Erythroblast (primary cell): ENCODE results near the gene MLXIPL.

Source experiments
- GATA1 ChIP-seq: IDR thresholded peaks from 2 replicates; pipeline ENCODE4 v1.6.1; 2011; ENCODE audit warnings: low read depth, mild to moderate bottlenecking, control low read depth, low read length, moderate library complexity
- POLR2A ChIP-seq: IDR thresholded peaks from 2 replicates; pipeline ENCODE4 v1.6.1; 2011; ENCODE audit warnings: mild to moderate bottlenecking, low read length

DNA sequence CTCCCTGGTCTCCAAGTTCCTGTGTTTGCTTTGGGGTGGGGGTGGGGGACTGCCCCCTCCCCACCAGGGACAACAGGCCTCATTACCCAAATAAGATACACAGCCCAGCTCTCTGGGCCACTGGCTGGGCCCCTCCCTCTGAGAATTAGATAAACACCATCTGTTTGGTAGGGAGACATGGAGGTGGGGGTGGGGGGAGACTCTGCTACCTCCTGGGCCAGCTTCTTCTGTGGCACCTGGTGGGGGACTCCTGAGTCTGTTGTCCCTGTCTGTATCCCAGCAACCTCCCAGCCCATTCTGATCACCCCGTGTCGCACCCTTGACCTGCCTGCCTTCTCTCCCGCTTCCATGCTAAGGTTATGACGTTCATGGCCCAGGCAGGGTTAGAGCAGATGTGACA lies 5.8 kb downstream of the MLXIPL start:
- TF ChIP-seq POLR2A: no peak
- TF ChIP-seq GATA1: no peak
